ENCODE results near the gene MISP. TPM values are rescaled to one million over a fixed set of nuclear protein-coding genes. Genes with fewer than 3 reads are reported as not detected.

MISP gene
- total RNA-seq, 2 donors from 2014 or later, result 285 to 320 TPM

DNA sequence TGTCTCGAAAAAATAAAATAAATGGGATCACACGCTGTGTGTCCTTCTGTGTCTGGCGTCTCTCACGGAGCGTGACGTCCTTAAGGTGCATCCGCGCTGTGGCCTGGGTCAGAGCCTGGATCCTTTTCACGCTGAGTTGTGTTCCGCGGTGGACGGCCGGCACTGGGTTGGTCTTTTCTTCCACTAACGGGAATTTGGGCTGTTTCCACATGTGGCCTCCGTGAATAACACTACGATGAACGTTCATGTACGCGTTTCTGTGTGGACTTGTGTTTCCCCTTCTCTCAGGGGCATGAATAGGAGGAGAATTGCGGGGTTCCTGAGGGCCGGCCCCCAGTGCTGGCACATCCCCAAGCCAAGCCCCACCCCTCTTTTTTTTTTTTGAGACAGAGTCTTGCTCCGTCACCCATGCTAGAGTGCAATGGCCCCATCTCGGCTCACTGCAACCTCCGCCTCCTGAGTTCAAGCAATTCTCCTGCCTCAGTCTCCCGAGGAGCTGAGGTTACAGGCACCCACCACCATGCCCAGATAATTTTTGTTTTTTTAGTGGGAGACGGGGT, 40.2 kb downstream of the MISP start:
- DNase-seq, result no peak
- Histone ChIP-seq H3K4me3 (no peak overlapping the region), H3K9ac (ENCODE audit: low read depth in 2 of 2, low read length in 2 of 2) (no peak overlapping the region), H3K4me1 (no peaks in the 10 kb centered on the region), H3K27ac (no peak overlapping the region), H3K27me3 (no peaks in the 10 kb centered on the region), H3K9me3 (no peaks in the 10 kb centered on the region), H3K36me3 (no peaks in the 10 kb centered on the region)
- TF ChIP-seq, protein P1, sequence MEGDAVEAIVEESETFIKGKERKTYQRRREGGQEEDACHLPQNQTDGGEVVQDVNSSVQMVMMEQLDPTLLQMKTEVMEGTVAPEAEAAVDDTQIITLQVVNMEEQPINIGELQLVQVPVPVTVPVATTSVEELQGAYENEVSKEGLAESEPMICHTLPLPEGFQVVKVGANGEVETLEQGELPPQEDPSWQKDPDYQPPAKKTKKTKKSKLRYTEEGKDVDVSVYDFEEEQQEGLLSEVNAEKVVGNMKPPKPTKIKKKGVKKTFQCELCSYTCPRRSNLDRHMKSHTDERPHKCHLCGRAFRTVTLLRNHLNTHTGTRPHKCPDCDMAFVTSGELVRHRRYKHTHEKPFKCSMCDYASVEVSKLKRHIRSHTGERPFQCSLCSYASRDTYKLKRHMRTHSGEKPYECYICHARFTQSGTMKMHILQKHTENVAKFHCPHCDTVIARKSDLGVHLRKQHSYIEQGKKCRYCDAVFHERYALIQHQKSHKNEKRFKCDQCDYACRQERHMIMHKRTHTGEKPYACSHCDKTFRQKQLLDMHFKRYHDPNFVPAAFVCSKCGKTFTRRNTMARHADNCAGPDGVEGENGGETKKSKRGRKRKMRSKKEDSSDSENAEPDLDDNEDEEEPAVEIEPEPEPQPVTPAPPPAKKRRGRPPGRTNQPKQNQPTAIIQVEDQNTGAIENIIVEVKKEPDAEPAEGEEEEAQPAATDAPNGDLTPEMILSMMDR (IDR thresholded peaks at IDR 0.05), result no peak
- intact Hi-C loops (cut with DNase I), result no loop called here

- no peaks in the 10 kb centered on the region for H3K27me3 ChIP-seq
Observed at GRCh38 chr19:791567-792305, 40.8 kb downstream of the MISP start.

DNA sequence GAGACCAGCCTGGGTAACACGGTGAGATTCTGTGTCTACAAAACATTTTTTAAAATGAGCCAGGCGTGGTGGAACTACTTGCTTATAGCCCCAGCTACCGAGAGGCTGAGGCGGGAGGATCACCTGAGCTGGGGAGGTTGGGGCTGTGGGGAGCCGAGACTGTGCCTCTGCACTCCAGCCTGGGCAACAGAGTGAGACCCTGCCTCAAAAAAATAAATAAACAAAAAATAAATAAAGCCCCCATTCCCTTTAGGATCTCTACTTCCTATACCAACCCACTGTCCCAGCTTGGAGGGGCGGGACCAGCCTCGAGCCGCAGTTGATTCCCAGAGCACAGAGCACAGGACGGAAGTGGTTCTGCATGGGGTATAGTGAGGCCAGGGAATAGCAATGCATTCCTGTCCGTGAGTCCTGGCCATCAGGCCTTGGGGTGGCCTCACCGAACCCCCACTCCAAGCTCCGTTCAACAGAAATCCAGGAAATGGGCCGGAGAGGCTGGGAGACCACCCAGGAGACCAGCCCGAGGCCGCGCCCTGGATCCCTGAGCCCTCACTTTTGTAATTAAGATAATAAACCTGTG, 41.5 kb downstream of the MISP start:
- intact Hi-C loops (cut with DNase I), result no loop called here
- Histone ChIP-seq H3K27me3 (no peaks in the 10 kb centered on the region), H3K4me3 (no peak overlapping the region), H3K27ac (no peak overlapping the region), H3K36me3 (no peaks in the 10 kb centered on the region), H3K9me3 (no peaks in the 10 kb centered on the region), H3K9ac (ENCODE audit: low read depth in 2 of 2, low read length in 2 of 2) (no peak overlapping the region), H3K4me1 (no peaks in the 10 kb centered on the region)
- no peak for DNase-seq
- TF ChIP-seq, protein P1 (IDR thresholded peaks at IDR 0.05), result no peak

More at GRCh38 chr19:791567-792305, 40.8 kb downstream of the MISP start:
- intact Hi-C loops (cut with DNase I), result no loop called here
- Histone ChIP-seq H3K27ac (no peak overlapping the region), H3K36me3 (no peaks in the 10 kb centered on the region), H3K4me1 (no peaks in the 10 kb centered on the region), H3K9ac (ENCODE audit: low read depth in 2 of 2, low read length in 2 of 2) (no peak overlapping the region), H3K9me3 (no peaks in the 10 kb centered on the region), H3K4me3 (no peak overlapping the region)
- TF ChIP-seq, protein P1 (IDR thresholded peaks at IDR 0.05), result no peak
- no peak for DNase-seq

DNA sequence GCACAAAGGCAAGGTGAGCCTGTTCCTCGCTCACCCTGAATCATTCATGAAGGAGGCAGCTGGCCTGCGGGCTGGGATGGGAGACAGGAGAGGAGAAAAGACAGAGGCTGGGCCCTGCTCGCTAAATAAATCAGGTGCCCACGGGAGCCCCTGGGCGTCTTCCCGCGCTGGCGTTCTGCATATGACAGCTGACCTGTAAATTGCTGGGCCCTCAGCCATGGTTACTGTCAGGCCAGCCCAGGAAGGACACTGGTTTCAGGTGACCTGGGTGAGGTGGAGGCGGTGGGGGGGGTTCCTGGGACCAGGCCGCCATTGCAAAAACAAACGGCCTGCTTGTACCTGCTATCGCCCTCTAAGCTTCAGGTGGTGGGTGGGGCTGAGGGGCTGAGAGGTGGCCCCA, 42.9 kb downstream of the MISP start:
- Histone ChIP-seq H3K4me1 (no peaks in the 10 kb centered on the region), H3K4me3 (no peak overlapping the region), H3K9me3 (no peaks in the 10 kb centered on the region), H3K27ac (no peak overlapping the region), H3K9ac (ENCODE audit: low read depth in 2 of 2, low read length in 2 of 2) (no peak overlapping the region), H3K36me3 (no peaks in the 10 kb centered on the region), H3K27me3 (no peaks in the 10 kb centered on the region)
- TF ChIP-seq, protein P1 (IDR thresholded peaks at IDR 0.05), result no peak
- no peak for DNase-seq
- intact Hi-C loops (cut with DNase I), result no loop called here

GRCh38 chr19:795073-795611, 44.2 kb downstream of the MISP start:
- DNase-seq, result peak; percentile 38
- Histone ChIP-seq H3K4me1 (peaks cover 12% of the 10 kb centered on the region), H3K9me3 (no peaks in the 10 kb centered on the region), H3K27ac (no peak overlapping the region), H3K36me3 (no peaks in the 10 kb centered on the region), H3K4me3 (no peak overlapping the region), H3K9ac (ENCODE audit: low read depth in 2 of 2, low read length in 2 of 2) (peak overlapping the region in 1 of 2 donors; percentile 12), H3K27me3 (no peaks in the 10 kb centered on the region)
- TF ChIP-seq, protein P1 (IDR thresholded peaks at IDR 0.05), result no peak
- intact Hi-C loops (cut with DNase I), result no loop called here
